Stimulated activated CD8-positive, alpha-beta memory T cell treated with anti-CD3 and anti-CD28 coated beads, Interleukin-2, amount 100 ng/mL, for 48 hours (primary cell): ENCODE data around the gene KMO.

ENCODE experiments used
- DNase-seq, 2 donors: peaks; one replicate each; pipeline ENCODE4 v3.0.0-alpha.2; 2020; ENCODE audit warnings: low read depth in 2 of 2

KMO gene

DNA sequence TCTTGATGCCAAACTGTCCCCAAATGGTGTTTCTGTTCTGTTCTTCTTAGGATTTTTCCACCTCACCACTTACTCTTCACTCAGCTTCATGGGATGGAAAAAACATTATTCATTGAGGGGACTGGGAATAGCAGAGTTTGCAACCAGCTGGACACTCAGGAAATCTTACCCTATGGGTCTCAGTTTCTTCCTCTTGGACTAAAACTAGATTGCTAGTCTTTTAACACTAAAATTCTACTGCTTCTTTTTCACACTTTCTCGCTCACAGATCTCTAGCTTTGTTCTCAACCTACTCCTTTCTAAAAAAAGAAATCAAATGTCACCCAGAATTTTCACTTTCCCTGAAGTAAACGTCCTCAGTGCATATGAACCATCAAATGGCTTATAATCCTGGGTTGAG lies 4.8 kb downstream of the KMO start:
- DNase-seq = no peak

- no peak for DNase-seq
These were observed 10.2 kb downstream of the KMO start for GRCh38 chr1:241542199-241542907.

GRCh38 chr1:241548008-241548407 lies 15.8 kb downstream of the KMO start:
- DNase-seq = no peak

DNA sequence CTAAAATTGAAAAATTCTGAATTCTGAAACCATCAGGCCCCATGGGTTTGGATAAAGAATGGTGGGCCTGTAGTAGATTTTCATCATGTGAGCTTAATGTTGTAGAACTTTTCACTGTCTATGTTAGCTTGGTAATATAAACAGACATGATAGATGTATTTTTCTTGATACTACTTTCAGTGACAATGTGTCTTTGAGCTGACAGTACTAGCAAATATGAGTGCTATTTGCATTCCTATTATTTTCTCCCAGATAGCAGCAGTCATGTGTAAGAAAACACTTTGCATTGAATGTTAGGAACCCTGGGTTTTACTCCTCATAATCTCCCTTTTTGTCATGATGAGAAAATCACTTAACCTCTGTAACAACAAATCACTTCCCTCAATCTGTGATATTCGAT lies 18.1 kb downstream of the KMO start:
- DNase-seq = no peak

GRCh38 chr1:241551759-241552638 lies 19.8 kb downstream of the KMO start:
- peak in 1 of 2 donors; percentile 30 for DNase-seq

DNA sequence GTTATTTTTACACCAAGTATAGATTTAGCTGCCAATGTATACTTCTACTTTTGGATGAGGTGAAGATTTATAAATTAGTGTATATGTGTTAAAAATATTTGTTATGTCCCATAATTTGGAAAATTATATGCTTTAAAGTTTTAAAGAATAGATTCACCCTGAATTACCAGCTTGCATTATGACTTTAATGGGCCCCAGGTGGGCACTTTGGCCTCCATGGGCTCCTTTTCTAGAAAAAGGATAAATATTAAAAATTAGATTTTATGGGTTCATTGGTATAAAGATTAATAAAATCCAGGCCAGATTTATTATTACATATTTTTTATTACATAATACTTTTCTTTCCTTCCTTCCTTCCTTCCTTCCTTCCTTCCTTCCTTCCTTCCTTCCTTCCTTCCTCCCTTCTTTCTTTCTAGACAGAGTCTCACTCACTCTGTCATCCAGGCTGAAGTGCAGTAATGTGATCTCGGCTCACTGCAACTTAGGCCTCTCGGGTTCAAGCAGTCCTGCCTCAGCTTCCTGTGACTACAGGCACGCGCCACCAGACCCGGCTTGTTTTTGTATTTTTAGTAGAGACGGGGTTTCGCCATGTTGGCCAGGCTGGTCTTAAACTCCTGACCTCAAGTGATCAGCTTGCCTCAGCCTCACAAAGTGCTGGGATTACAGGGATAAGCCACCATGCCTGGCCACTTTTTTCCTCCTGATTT lies 21.9 kb downstream of the KMO start:
- no peak for DNase-seq

DNA sequence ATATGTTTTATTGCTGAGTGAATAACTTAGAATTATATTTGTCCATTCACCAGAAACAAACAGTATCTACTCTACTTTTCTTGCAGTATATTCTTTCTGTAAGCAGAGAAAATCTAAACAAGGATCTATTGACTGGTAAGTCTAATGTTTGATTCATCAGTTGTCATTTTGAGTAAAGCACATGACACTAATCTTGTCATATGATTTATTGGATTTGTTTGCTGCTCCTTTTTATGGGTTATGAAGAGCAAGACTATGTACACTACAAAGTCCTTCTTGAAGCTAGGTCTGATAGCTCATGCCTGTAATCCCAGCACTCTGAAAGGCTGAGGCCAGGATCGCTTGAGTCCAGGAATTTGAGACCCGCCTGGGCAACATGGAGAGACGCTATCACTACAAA lies 23.3 kb downstream of the KMO start:
- no peak for DNase-seq

DNA sequence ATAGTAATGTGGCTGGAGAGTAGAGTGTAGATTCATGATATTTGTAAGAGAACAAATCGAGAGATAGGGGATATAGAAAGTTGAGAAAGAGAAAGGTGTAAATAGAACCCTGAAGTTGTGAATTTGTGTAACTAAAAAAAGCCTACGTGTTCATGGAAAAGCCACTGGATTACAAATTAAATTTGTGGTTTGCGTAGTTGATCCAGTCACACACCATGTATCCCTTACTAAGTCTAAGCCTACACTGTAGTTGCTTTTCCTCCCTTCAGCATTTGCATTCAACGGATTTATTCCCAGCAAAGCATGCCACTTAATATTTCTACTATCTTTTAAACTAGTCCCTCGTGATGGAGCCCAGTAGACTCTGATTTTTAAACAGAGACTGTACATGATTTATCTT lies 24.9 kb downstream of the KMO start:
- DNase-seq = no peak

- no peak for DNase-seq
These were observed 25.5 kb downstream of the KMO start for GRCh38 chr1:241557551-241558193.

- no peak for DNase-seq
These were observed 28.1 kb downstream of the KMO start for GRCh38 chr1:241560146-241560848.

GRCh38 chr1:241560849-241561187 lies 28.6 kb downstream of the KMO start:
- no peak for DNase-seq

DNA sequence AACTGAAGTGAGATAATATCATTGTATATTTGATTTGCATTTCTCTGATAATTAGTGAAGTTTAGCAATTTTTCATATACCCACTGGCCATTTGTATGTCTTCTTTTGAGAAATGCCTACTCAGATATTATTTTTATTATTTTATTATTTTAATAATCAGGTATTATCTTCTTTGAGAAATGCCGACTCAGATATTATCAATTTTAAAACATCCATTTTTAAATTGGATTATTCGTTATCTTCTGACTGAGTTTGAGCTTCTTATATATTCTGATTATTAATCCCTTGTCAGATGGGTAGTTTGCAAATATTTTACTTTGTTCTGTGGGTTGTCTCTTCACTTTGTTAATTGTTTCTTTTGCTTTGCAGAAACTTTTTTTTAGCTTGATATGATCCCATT lies 37.7 kb downstream of the KMO start:
- no peak for DNase-seq

DNA sequence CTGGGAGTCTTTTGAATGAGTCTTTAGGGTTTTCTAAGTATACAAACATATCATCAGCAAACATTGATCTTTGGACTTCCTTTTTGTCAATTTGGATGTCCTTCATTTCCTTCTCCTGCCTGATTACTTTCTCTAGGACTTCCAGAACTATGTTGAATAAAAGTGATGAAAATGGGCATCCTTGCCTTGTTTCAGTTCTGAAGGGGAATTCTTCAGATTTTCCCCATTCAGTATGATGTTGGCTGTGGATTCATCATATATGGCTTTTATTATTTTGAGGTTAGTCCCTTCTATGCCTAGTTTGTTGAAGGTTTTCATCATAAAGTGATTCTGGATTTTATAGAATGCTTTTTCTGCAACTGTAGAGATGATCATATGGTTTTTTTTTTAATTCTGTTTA lies 42.0 kb downstream of the KMO start:
- no peak for DNase-seq

- DNase-seq = no peak
These were observed 47.3 kb downstream of the KMO start for GRCh38 chr1:241579434-241579833.

GRCh38 chr1:241582921-241583321 lies 50.7 kb downstream of the KMO start:
- no peak for DNase-seq

DNA sequence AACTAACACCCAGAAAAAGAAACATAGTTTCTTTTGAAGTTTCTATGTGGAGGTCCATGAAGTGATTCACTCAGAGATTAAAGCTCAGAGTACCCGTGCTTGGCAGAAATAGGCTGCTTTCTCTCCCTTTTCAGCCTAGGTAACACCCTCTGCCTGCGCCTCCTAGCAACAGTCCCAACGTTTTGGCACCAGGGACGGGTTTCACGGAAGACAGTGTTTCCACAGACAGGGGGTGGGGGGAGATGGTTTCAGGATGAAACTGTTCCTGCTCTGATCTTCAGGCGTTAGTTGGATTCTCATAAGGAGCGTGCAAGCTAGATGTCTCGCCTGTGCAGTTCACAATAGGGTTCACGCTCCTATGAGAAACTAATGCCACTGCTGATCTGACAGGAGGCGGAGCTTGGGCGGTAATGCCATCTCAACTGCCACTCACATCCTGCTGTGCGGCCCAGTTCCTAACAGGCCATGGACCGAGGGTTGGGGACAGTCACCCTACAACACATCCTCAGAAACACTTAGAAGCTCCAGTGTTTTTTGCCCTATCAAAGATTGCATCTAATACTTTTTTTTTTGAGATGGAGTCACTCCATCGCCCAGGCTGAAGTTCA lies 54.8 kb downstream of the KMO start:
- no peak for DNase-seq

- no peak for DNase-seq
These were observed 57.3 kb downstream of the KMO start for GRCh38 chr1:241589521-241589920.

DNA sequence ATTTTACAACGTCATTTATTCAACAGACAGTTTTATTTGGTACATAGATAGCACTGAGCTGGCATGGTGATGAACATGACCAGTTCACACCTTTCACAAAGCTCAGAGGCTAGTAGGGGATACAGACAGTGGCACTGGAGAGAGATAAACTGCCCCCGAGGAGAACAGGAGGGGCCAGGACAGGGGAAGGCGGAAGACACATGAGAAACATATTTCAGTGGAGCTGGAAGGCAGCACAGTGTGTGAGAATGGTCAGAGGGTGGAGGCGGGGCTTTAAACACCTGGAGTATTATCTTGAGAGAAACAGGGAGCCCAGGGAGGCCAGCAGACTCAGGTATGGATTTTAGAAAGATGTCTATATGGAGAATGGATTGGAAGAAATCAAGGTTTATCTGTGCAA lies 58.5 kb downstream of the KMO start:
- DNase-seq = no peak

DNA sequence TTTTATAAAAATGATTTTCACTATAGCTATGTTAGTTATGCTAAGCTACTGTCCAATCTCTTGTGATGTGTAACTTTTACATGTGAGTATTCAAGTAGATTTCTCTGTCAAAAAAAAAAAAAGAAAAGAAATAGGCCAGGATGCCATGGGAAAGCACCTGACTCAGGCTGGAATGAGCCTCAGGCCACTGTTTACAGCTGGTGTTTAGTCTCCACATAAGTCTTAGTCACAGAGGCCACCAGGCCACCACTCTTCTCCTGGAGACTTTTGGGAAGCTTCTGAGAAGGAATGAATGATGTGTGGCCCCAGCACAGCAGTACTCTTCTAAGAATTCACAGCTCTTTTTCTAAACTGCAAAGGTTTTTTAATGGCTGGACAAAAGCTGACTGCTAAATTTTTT lies 59.1 kb downstream of the KMO start:
- DNase-seq = no peak

- DNase-seq = no peak
These were observed 59.6 kb downstream of the KMO start for GRCh38 chr1:241591736-241592135.

GRCh38 chr1:241592273-241592958 lies 60.2 kb downstream of the KMO start:
- no peak for DNase-seq
